Endothelial cell (in vitro differentiated cells): Measurements from ENCODE around the gene MIER3. TPM values are rescaled to one million over a fixed set of nuclear protein-coding genes. Genes with fewer than 3 reads are reported as not detected.

ENCODE experiments used
- DNase-seq: peaks from one replicate; pipeline ENCODE4 v3.0.0; 2021; ENCODE audit warnings: low spot score
- H3K27ac Mint-ChIP-seq: one replicate; pipeline ENCODE4 v1.8.0; 2021; ENCODE audit warnings: mixed read lengths, inconsistent platforms; ENCODE audit not compliant: unreplicated experiment
- H3K27me3 Mint-ChIP-seq: one replicate; pipeline ENCODE4 v1.8.0; 2021; ENCODE audit warnings: mild to moderate bottlenecking, moderate library complexity, mixed read lengths, inconsistent platforms; ENCODE audit not compliant: unreplicated experiment
- H3K36me3 Mint-ChIP-seq: one replicate; pipeline ENCODE4 v1.8.0; 2021; ENCODE audit warnings: mild to moderate bottlenecking, low read depth, mixed read lengths, inconsistent platforms; ENCODE audit not compliant: unreplicated experiment
- H3K4me1 Mint-ChIP-seq: one replicate; pipeline ENCODE4 v1.8.0; 2021; ENCODE audit warnings: mild to moderate bottlenecking, mixed read lengths, inconsistent platforms; ENCODE audit not compliant: unreplicated experiment
- H3K4me3 Mint-ChIP-seq: one replicate; pipeline ENCODE4 v1.8.0; 2021; ENCODE audit warnings: mild to moderate bottlenecking, mixed read lengths, inconsistent platforms; ENCODE audit not compliant: unreplicated experiment
- H3K9me3 Mint-ChIP-seq: one replicate; pipeline ENCODE4 v1.8.0; 2021; ENCODE audit warnings: mixed read lengths, inconsistent platforms; ENCODE audit not compliant: unreplicated experiment
- CTCF ChIP-seq: fragments of 200-600 bp; sonication (generic); IDR thresholded peaks from one replicate; pipeline ENCODE4 v1.5.0; 2021; ENCODE audit warnings: antibody characterized with exemption; ENCODE audit not compliant: unreplicated experiment
- long read RNA-seq: library from polyadenylated mRNA; unstranded; transcript quantifications from one replicate; pipeline ENCODE4 v2.0.0, GENCODE V29; 2020; ENCODE audit not compliant: unreplicated experiment
- total RNA-seq: library from RNA; stranded (reverse); fragmentation: NEBNext Ultra II Directional; extraction: Animal tissue kit (Norgen Biotek cat#: 25700); gene quantifications from one replicate; pipeline ENCODE4 v1.2.1, GENCODE V29; 2021; ENCODE audit not compliant: unreplicated experiment

The MIER3 gene
- total RNA-seq: 52.3 TPM
- long read RNA-seq: 0 reads

GRCh38 chr5:56951946-56952691, at the start of gene MIER3:
Gene MIER3 (minus strand): TSS chr5:56952123. CDS start chr5:56952102, 21 bp downstream.
- H3K27ac Mint-ChIP-seq: peak within 1 kb of the TSS; percentile 81
- H3K4me3 Mint-ChIP-seq: peak within 1 kb of the TSS; percentile 94
- H3K27me3 Mint-ChIP-seq: peaks cover 2% of the 10 kb centered on the region
- no peaks in the 10 kb centered on the region for H3K9me3 Mint-ChIP-seq
- peaks cover 4% of the 10 kb centered on the region for H3K36me3 Mint-ChIP-seq
- no peak for TF ChIP-seq CTCF
- H3K4me1 Mint-ChIP-seq: peaks cover 14% of the 10 kb centered on the region
- peak; percentile 82 for DNase-seq

DNA sequence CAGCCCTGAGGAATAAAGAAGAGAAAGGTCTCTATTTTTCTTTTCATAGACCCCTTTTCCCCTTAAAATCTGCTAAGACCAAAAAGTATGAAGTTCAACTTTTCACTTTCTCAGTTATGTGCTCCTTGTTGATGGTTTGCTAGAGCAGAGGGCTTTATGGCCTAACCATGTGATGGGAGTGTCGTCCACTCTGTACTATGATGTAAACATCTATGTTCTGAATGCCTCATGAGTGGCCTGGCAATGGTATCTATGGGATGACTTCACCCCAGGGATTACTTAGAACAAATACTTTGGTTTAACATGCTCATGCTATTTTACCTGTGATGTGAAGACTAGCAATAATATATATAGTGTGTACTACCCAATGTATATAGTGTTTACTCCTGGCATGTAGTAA, 43.7 kb upstream of the MIER3 start:
- no peaks in the 10 kb centered on the region for H3K9me3 Mint-ChIP-seq
- peaks cover 4% of the 10 kb centered on the region for H3K4me1 Mint-ChIP-seq

DNA sequence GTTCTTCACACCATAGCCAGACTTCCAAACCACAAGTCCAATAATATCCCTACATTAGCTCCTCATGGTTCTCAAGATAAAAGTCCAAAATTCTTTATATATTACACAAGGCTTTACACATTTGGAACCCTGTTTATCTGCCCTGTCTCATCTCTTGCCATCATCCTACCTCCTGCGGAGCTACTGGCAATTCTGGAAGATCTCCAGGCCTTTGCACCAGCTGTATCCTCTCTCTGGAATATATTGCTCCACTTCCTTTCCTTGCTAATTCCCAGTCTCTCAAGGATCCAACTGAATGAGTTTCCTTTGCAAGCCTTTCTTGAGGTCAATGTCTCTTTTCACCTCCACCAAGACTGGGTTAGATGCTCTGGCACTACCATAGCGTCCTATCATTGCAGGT, 41.3 kb upstream of the MIER3 start:
- no peak for DNase-seq
- H3K4me1 Mint-ChIP-seq: peaks cover 4% of the 10 kb centered on the region
- H3K9me3 Mint-ChIP-seq: no peaks in the 10 kb centered on the region
- no peak for TF ChIP-seq CTCF
- H3K36me3 Mint-ChIP-seq: no peaks in the 10 kb centered on the region
- no peak overlapping the region for H3K27ac Mint-ChIP-seq
- H3K4me3 Mint-ChIP-seq: no peak overlapping the region
- peaks cover 2% of the 10 kb centered on the region for H3K27me3 Mint-ChIP-seq

More for the DNA sequence above, 43.7 kb upstream of the MIER3 start:
- Mint-ChIP-seq H3K36me3 (no peaks in the 10 kb centered on the region), H3K4me3 (no peak overlapping the region), H3K27ac (no peak overlapping the region), H3K27me3 (peaks cover 3% of the 10 kb centered on the region)
- no peak for DNase-seq
- no peak for TF ChIP-seq CTCF

- Mint-ChIP-seq H3K27me3 (no peaks in the 10 kb centered on the region), H3K27ac (no peak overlapping the region), H3K9me3 (no peaks in the 10 kb centered on the region), H3K4me1 (peaks cover 5% of the 10 kb centered on the region), H3K4me3 (no peak overlapping the region), H3K36me3 (no peaks in the 10 kb centered on the region)
- no peak for TF ChIP-seq CTCF
- no peak for DNase-seq
Observed at GRCh38 chr5:56989676-56990075, 37.8 kb upstream of the MIER3 start.

DNA sequence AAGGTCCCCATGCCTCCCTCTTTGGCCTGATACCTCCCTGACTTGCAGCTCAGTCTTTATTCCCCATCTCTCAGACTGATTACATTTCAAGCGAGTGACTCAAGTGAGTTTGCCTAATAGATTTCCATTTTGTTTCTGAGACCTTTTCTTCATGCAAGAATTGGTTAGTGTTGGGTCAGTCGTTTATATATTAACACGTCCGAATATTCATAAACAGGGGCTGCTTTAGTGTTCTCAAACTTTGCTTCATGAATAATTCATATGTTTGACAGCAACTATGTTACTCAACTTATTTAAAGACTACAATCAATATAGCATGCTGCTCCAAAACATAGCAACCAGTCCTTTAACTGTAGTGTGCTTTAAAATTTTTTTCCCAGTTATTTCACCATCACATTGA, 36.6 kb upstream of the MIER3 start:
- DNase-seq: no peak
- Mint-ChIP-seq H3K4me3 (no peak overlapping the region), H3K27me3 (no peaks in the 10 kb centered on the region), H3K27ac (no peak overlapping the region), H3K4me1 (peaks cover 5% of the 10 kb centered on the region), H3K9me3 (no peaks in the 10 kb centered on the region), H3K36me3 (no peaks in the 10 kb centered on the region)
- TF ChIP-seq CTCF: no peak
